ENCODE measurements around the gene CNOT2. TPM values are rescaled to one million over a fixed set of nuclear protein-coding genes. Genes with fewer than 3 reads are reported as not detected.

The CNOT2 gene
- total RNA-seq, 2 experiments from 2014 or later, result 63.3 to 77.7 TPM

DNA sequence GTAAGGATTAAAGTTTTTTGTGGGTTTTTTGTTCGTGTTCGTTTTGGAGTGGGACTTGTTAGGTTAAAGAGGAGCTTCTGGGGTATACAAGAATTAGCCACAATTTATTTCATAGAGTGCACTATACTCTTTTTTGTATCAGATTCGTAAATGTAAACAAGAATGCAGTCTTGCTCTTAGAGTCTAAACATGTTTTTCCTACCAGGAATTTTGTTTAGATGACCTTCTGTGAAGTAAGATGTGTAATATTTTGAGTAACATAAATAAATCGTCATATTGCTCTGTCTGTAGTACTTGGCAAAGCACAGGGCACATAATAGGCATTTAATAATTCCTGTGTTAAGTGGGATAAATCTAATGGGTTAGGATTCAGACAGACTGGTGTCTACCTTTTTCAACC lies 9.6 kb downstream of the CNOT2 start:
- DNase-seq, result no peak
- H3K4me1 Mint-ChIP-seq, result peaks cover 77% of the 10 kb centered on the region
- POLR2A ChIA-PET, result interaction anchor here (0.6 kb wide), 1 partner anchor 157 kb away, joined by 3 read pairs; no protein-coding TSS in a partner anchor

DNA sequence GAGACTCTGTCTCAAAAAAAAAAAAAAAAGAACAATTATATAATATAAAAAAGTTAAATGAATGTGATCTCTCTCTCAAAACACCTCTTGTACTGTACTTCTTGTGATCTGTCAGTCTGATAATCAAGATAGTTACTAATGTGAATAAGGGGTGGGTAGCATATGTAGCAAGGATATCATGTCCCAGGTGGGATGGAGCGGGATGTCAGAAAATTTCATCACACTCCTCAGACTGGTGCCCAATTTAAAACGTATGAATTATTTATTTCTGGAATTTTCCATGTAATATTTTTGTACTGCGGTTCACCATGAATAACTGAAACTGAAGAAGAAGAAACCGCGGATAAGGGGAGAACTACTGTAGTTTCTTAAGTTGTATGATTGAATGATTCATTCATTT lies 11.0 kb downstream of the CNOT2 start:
- ATAC-seq, result no peak
- Mint-ChIP-seq H3K4me3 (no peak overlapping the region), H3K27me3 (no peaks in the 10 kb centered on the region), H3K36me3 (ENCODE audit: low read depth) (peaks cover 10% of the 10 kb centered on the region), H3K9me3 (ENCODE audit: low read depth) (no peaks in the 10 kb centered on the region), H3K27ac (no peak overlapping the region), H3K4me1 (peaks cover 75% of the 10 kb centered on the region)
- intact Hi-C loops (cut with DNase I, micrococcal nuclease), result no loop called here
- CTCF ChIA-PET, result interaction anchor here (0.6 kb wide), 1 partner anchor 23 kb away, joined by 3 read pairs; no protein-coding TSS in a partner anchor
- POLR2A ChIA-PET, result interaction anchor here (0.6 to 0.8 kb wide), 2 partner anchors 54 to 224 kb away, joined by 3 to 4 read pairs; no protein-coding TSS in a partner anchor
- no peak for DNase-seq

More for the DNA sequence above, 9.6 kb downstream of the CNOT2 start:
- no peaks in the 10 kb centered on the region for H3K9me3 Mint-ChIP-seq (ENCODE audit: low read depth)
- no peaks in the 10 kb centered on the region for H3K27me3 Mint-ChIP-seq
- CTCF ChIA-PET, result interaction anchor here (0.6 to 1.0 kb wide), 2 partner anchors 69 to 554 kb away, joined by 3 read pairs; partner anchors contain the start of gene BEST3
- no peak overlapping the region for H3K4me3 Mint-ChIP-seq
- intact Hi-C loops (cut with DNase I, micrococcal nuclease), result no loop called here
- ATAC-seq, result no peak
- H3K27ac Mint-ChIP-seq, result no peak overlapping the region
- peaks cover 16% of the 10 kb centered on the region for H3K36me3 Mint-ChIP-seq (ENCODE audit: low read depth)

DNA sequence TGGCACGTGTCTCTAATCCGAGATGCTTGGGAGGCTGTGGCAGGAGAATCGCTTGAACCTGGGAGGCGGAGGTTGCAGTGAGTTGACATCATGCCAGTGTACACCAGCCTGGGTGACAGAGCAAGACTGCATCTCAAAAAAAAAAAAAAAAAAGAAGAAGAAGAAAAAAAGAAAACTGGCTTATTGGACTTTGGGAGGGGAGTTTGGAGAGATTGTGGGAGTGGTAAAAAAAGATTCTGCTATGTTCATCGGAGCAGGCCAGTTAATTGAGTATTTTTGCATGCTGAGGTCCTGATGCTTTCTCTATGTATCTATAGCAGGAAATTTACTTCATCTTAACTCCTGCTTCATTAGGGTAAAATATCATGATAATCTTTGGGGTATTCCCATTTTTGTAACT lies 11.6 kb downstream of the CNOT2 start:
- no peak overlapping the region for H3K4me3 Mint-ChIP-seq
- CTCF ChIA-PET, result no interaction called here
- H3K4me1 Mint-ChIP-seq, result peaks cover 79% of the 10 kb centered on the region
- POLR2A ChIA-PET, result interaction anchor here (0.6 kb wide), 1 partner anchor 224 kb away, joined by 4 read pairs; no protein-coding TSS in a partner anchor
- peaks cover 10% of the 10 kb centered on the region for H3K36me3 Mint-ChIP-seq (ENCODE audit: low read depth)
- intact Hi-C loops (cut with DNase I, micrococcal nuclease), result no loop called here
- no peak for ATAC-seq
- H3K9me3 Mint-ChIP-seq (ENCODE audit: low read depth), result no peaks in the 10 kb centered on the region
- H3K27me3 Mint-ChIP-seq, result no peaks in the 10 kb centered on the region
- H3K27ac Mint-ChIP-seq, result peak overlapping the region; percentile 12
- no peak for DNase-seq

DNA sequence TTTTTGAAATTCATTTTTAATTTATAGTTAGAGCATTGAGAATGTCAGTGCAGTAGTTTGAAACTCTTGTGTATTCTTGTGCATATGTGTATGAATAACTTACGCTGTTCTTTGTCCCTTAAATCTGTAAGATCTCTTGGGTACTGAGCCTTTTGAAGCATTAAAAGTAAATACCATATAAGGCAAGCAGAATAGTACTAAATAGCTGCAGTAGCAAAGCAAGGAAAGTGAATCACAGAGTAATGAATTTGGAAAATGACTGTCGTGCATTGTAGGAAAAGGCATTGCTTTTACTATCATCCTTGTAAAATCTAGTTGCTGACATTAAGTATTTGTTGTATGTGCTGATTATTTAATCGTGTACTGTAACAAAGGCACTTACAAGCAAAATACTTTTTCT lies 12.1 kb downstream of the CNOT2 start:
- POLR2A ChIA-PET, result no interaction called here
- no peaks in the 10 kb centered on the region for H3K27me3 Mint-ChIP-seq
- ATAC-seq (no peak), DNase-seq (no peak)
- no peak overlapping the region for H3K4me3 Mint-ChIP-seq
- peak overlapping the region; percentile 12 for H3K27ac Mint-ChIP-seq
- H3K4me1 Mint-ChIP-seq, result peaks cover 76% of the 10 kb centered on the region
- CTCF ChIA-PET, result no interaction called here
- H3K9me3 Mint-ChIP-seq (ENCODE audit: low read depth), result no peaks in the 10 kb centered on the region
- intact Hi-C loops (cut with DNase I, micrococcal nuclease), result no loop called here
- peaks cover 10% of the 10 kb centered on the region for H3K36me3 Mint-ChIP-seq (ENCODE audit: low read depth)

DNA sequence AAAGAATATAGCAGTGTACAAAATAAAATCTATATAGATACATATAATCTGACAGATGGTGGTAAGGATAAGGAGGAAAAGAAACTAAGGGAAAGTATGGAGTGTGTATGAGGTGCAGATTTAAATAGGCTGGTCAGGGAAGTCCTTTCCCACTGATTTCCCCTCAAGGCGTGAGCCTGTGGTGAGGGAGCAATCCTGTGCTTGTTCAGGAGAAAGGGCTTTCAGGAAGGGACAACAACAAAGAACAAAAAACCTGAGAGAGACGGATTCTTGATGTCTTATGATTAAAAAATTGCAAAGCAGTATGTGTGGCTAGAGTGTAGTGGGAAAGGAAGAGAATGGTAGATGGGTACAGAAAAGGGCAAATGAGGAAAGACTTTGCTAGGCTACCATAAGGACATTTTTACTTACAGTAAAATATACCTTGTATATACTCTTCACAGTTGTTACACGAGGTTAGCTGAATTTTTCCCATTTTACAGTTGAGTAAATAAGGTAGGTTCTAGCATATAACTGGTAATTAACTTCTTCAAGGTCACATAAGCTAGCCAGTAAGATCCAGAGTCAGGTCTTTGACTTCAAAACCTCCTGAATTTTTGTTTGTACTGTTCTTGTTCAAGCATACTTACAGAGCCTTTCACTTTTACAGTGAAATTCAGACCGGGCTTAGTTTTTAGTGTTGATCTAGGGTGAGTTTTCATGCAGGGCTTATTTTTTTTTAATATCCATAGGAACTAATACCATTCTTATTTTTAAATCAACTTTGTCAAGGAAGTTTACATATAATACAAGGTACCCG lies 15.6 kb downstream of the CNOT2 start:
- POLR2A ChIA-PET, result no interaction called here
- H3K27ac Mint-ChIP-seq, result peak overlapping the region; percentile 4
- peaks cover 74% of the 10 kb centered on the region for H3K4me1 Mint-ChIP-seq
- intact Hi-C loops (cut with DNase I, micrococcal nuclease), result no loop called here
- no peaks in the 10 kb centered on the region for H3K9me3 Mint-ChIP-seq (ENCODE audit: low read depth)
- peaks cover 27% of the 10 kb centered on the region for H3K36me3 Mint-ChIP-seq (ENCODE audit: low read depth)
- no peak for ATAC-seq
- no peaks in the 10 kb centered on the region for H3K27me3 Mint-ChIP-seq
- CTCF ChIA-PET, result no interaction called here
- H3K4me3 Mint-ChIP-seq, result no peak overlapping the region
- DNase-seq, result no peak

DNA sequence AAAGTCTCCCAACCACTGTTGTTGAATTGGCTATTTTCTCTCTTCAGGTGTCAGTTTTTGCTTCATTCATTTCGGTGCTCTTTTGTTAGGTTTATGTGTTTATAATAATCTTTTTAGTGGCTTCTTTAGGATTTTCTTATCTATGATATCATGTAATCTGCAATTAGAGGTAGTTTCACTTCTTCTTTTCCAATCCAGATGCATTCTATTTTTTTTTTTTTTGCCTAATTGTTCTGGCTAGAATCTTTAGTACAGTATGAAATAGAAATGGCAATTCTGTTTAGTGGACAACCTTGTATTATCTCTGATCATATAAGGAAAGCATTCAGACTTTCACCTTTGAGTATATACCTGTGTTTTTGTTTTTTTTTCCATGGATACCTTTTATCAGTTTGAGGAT lies 17.4 kb downstream of the CNOT2 start:
- intact Hi-C loops (cut with DNase I, micrococcal nuclease), result no loop called here
- Mint-ChIP-seq H3K4me3 (no peak overlapping the region), H3K9me3 (ENCODE audit: low read depth) (no peaks in the 10 kb centered on the region), H3K4me1 (peaks cover 76% of the 10 kb centered on the region), H3K27ac (no peak overlapping the region), H3K36me3 (ENCODE audit: low read depth) (peaks cover 25% of the 10 kb centered on the region), H3K27me3 (no peaks in the 10 kb centered on the region)
- ChIA-PET CTCF (no interaction called here), POLR2A (no interaction called here)
- no peak for DNase-seq
- no peak for ATAC-seq

DNA sequence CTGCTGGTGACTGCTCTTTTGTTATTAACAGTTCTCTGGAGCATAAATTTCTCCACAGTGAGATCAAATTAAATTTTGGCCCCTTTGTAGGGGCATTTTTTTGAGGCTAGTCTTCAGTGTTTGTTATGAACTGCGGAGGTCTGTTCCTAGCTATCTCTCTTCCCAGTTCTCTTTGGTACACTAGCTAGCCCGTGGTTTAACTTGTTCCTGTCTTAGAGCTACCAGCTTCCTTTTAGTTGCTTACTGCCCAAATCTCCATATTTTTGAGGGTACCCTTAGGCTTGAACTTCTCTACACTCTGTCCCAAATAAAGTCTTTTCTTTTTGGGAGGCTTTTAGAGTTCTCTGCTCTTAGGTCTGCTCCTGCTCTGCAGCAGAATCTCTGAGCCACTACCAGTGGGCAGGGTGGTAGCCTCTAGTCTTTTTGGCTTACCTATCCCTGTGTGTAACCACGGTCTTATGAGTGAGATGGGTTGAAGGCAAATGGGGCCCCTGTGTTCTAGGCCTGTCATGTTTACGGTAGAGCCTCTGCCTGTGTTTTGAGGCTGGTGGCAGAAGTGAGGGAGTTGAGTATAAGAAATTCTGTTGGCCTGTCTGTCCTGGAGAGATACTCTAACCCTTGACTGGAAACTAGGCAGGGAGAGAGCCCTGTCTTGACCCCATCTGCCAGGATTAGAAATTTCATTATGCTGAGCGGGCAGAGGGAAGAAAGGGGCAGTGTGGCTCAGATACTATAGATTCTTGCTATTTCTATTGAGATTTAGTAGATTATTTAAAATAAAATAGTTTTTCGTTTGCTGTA lies 21.0 kb downstream of the CNOT2 start:
- peaks cover 81% of the 10 kb centered on the region for H3K4me1 Mint-ChIP-seq
- H3K27ac Mint-ChIP-seq, result no peak overlapping the region
- intact Hi-C loops (cut with DNase I, micrococcal nuclease), result loop anchor here in 1 of 2 experiments (2.0 kb wide), 1 partner anchor 13 kb away; no protein-coding TSS in a partner anchor
- no peak overlapping the region for H3K4me3 Mint-ChIP-seq
- ChIA-PET POLR2A (no interaction called here), CTCF (no interaction called here)
- ATAC-seq (peak; percentile 42), DNase-seq (no peak)
- peaks cover 34% of the 10 kb centered on the region for H3K36me3 Mint-ChIP-seq (ENCODE audit: low read depth)
- H3K9me3 Mint-ChIP-seq (ENCODE audit: low read depth), result peaks cover 2% of the 10 kb centered on the region
- H3K27me3 Mint-ChIP-seq, result no peaks in the 10 kb centered on the region

DNA sequence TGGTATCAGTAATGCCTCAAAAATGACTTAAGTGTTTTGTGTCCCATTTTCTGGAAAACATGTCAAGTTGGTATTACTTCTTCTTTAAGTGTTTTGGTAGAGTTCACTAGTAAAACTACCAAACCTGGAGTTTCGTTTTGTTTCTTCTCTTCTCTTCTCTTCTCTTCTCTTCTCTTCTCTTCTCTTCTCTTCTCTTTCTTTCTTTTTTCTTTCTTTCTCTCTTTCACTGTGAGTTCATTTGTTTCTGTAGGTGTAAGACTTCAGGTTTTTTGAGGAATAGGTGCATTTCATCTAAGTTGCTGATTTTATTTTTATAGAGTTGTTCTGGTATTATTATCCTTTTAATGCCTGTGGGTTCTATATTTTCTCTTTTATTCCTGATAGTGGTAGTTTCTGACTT lies 21.9 kb downstream of the CNOT2 start:
- H3K27me3 Mint-ChIP-seq, result no peaks in the 10 kb centered on the region
- H3K4me3 Mint-ChIP-seq, result no peak overlapping the region
- peaks cover 34% of the 10 kb centered on the region for H3K36me3 Mint-ChIP-seq (ENCODE audit: low read depth)
- DNase-seq (no peak), ATAC-seq (no peak)
- POLR2A ChIA-PET, result no interaction called here
- intact Hi-C loops (cut with DNase I, micrococcal nuclease), result loop anchor here in 1 of 2 experiments (2.0 kb wide), 1 partner anchor 14 kb away; no protein-coding TSS in a partner anchor
- peaks cover 78% of the 10 kb centered on the region for H3K4me1 Mint-ChIP-seq
- CTCF ChIA-PET, result no interaction called here
- peaks cover 2% of the 10 kb centered on the region for H3K9me3 Mint-ChIP-seq (ENCODE audit: low read depth)
- no peak overlapping the region for H3K27ac Mint-ChIP-seq

DNA sequence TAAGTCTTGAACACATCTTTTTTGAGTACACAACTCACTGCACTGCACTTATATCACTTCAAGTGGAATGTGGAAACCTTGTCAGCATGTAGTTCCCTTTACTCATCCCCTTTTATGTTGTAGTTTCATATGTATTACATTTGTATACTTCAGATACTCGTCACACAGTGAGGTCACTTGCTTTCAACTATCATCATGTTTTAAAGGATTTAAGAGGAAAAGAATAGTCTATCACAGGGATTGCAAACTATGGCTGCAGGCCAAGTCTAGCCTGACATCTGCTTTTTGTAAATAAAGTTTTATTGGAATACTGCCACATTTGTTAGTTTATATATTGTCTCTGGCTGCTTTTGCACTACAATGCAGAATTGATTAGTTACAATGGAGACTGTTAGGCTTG lies 24.3 kb downstream of the CNOT2 start:
- Mint-ChIP-seq H3K27ac (peak overlapping the region; percentile 89), H3K9me3 (ENCODE audit: low read depth) (peaks cover 2% of the 10 kb centered on the region), H3K4me1 (peaks cover 84% of the 10 kb centered on the region), H3K27me3 (no peaks in the 10 kb centered on the region), H3K4me3 (no peak overlapping the region), H3K36me3 (ENCODE audit: low read depth) (peaks cover 23% of the 10 kb centered on the region)
- POLR2A ChIA-PET, result no interaction called here
- CTCF ChIA-PET, result no interaction called here
- no peak for DNase-seq
- ATAC-seq, result peak; percentile 91
- intact Hi-C loops (cut with DNase I, micrococcal nuclease), result no loop called here

DNA sequence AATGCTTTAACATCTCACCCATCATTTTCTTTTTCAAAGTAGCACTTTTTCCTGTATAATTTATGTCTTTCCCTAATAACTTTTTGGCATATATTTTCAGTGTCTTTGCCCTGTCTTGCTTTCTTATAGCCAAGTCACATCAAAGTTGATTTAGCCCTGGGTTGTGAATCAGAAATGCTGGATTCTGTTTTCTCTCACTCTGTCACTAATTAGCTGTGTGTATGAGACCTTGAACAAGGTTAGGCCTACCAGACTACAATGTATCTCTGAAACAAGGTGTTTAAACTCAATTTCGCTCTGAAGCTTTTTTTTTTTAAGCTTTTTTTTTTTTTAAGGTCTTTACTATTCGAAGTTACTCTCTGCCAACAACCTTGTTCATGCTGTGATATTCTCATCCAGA lies 25.7 kb downstream of the CNOT2 start:
- Mint-ChIP-seq H3K27me3 (no peaks in the 10 kb centered on the region), H3K27ac (no peak overlapping the region), H3K9me3 (ENCODE audit: low read depth) (peaks cover 2% of the 10 kb centered on the region), H3K4me1 (peaks cover 80% of the 10 kb centered on the region), H3K4me3 (no peak overlapping the region), H3K36me3 (ENCODE audit: low read depth) (peaks cover 25% of the 10 kb centered on the region)
- ChIA-PET POLR2A (no interaction called here), CTCF (interaction anchor here (0.7 to 1.2 kb wide), 4 partner anchors 14 to 53 kb away, joined by 3 to 4 read pairs (median 3); no protein-coding TSS in a partner anchor)
- ATAC-seq (no peak), DNase-seq (no peak)
- intact Hi-C loops (cut with DNase I, micrococcal nuclease), result no loop called here

DNA sequence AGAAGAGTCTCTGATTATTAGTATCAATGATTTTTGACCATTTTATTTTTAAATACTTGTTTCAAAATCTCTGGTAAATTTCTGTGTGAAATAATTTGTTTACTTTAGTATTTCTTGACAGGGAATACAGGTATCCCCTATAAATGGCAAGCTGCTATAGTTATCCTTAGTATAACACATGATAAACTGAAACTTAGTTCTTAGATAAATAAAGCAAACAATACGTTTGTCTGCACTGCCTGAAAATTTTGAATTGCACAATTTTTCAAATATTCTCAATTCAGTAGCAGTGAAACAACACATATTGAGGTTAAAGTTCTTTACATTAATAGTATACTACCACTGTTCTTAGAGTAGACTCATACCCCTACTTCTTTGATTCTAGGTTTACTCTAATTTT lies 26.9 kb downstream of the CNOT2 start:
- Mint-ChIP-seq H3K27ac (no peak overlapping the region), H3K4me3 (no peak overlapping the region), H3K27me3 (no peaks in the 10 kb centered on the region), H3K4me1 (peaks cover 80% of the 10 kb centered on the region), H3K36me3 (ENCODE audit: low read depth) (peaks cover 30% of the 10 kb centered on the region), H3K9me3 (ENCODE audit: low read depth) (peaks cover 5% of the 10 kb centered on the region)
- DNase-seq, result no peak
- no peak for ATAC-seq
- intact Hi-C loops (cut with DNase I, micrococcal nuclease), result no loop called here
- POLR2A ChIA-PET, result no interaction called here
- CTCF ChIA-PET, result interaction anchor here (0.9 to 1.2 kb wide), 3 partner anchors 13 to 1151 kb away, joined by 3 read pairs; no protein-coding TSS in a partner anchor
